Astrocyte of the cerebellum (primary cell): ENCODE data around the gene HNF4A.
"Not testable (repeated sequence)": the region's sequence is repeated elsewhere in the genome, so short reads cannot be mapped to it uniquely, and the experiment has no call there.

Experiments
- DNase-seq: peaks from one replicate; pipeline ENCODE4 v3.0.0-alpha.2; 2011; ENCODE audit warnings: low read depth
- H3K4me3 ChIP-seq: 2 replicates; pipeline ENCODE4 v1.5.1; 2011; ENCODE audit warnings: mild to moderate bottlenecking, low read depth, low read length, moderate library complexity
- in situ Hi-C: cut with HindIII; loops from 2 replicates; pipeline ENCODE4 v1.10.0; 2017; ENCODE audit warnings: low sequenced_read_pairs
- TF ChIP-seq, protein P1 (sequence below): IDR thresholded peaks from 2 replicates; pipeline ENCODE4 v1.5.1; 2012; ENCODE audit warnings: low read length, low read depth, moderate library complexity, mild to moderate bottlenecking; ENCODE audit errors: missing control alignments

Gene HNF4A

DNA sequence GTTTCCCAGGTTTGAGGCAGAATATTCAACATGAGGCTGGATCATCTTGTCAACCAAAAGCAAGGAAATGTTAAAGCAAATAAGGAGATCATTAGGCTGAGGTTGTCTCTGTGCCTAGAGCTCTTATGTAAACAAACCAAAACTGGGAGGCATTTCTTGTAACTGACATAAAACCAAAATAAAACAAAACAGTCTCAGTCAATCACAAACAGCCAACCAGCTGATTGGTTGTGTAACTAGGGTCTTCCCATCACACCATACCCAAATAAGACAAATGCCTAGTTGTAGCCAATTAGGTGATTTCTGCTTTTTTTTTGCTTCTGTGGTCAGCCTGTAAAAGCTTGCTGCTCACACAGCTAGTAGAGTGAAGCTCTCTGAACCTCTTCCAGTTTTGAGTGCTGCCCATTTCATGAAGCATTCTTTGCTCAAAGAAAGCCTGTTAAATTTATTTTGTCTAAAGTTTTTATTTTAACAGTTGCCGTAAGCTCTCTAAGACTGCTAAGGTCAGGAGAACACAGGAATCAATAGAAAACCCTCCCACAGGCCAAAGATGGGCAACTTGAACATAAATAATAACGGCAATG is 35.6 kb upstream of the HNF4A start:
- TF ChIP-seq, protein P1, sequence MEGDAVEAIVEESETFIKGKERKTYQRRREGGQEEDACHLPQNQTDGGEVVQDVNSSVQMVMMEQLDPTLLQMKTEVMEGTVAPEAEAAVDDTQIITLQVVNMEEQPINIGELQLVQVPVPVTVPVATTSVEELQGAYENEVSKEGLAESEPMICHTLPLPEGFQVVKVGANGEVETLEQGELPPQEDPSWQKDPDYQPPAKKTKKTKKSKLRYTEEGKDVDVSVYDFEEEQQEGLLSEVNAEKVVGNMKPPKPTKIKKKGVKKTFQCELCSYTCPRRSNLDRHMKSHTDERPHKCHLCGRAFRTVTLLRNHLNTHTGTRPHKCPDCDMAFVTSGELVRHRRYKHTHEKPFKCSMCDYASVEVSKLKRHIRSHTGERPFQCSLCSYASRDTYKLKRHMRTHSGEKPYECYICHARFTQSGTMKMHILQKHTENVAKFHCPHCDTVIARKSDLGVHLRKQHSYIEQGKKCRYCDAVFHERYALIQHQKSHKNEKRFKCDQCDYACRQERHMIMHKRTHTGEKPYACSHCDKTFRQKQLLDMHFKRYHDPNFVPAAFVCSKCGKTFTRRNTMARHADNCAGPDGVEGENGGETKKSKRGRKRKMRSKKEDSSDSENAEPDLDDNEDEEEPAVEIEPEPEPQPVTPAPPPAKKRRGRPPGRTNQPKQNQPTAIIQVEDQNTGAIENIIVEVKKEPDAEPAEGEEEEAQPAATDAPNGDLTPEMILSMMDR, result no peak
- in situ Hi-C loops, result loop anchor here (10.0 kb wide), 1 partner anchor 65 kb away; no protein-coding TSS in a partner anchor
- H3K4me3 ChIP-seq, result no peak overlapping the region
- DNase-seq, result no peak

DNA sequence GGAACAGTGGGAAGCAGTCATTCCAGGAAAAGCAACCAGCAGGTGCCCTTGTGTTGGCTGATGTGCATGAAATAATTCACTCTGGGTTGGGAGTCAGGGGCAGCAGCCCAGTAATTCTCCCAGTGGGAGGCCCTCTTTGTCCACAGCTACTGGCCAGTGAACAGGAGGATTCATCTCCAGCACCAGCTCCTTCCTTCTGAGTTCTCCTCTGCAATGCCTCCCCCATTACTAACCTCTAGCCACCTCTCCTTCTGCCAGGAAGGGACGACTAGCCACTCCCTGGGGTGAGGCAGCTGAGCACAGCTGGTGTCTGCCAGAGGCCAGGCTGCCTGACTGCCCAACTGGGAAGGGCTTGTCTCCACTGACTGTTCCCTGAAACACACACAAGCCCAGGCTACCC is 31.2 kb upstream of the HNF4A start:
- DNase-seq, result no peak
- TF ChIP-seq, protein P1, result no peak
- in situ Hi-C loops, result loop anchor here (10.0 kb wide), 1 partner anchor 60 kb away; no protein-coding TSS in a partner anchor
- no peak overlapping the region for H3K4me3 ChIP-seq

DNA sequence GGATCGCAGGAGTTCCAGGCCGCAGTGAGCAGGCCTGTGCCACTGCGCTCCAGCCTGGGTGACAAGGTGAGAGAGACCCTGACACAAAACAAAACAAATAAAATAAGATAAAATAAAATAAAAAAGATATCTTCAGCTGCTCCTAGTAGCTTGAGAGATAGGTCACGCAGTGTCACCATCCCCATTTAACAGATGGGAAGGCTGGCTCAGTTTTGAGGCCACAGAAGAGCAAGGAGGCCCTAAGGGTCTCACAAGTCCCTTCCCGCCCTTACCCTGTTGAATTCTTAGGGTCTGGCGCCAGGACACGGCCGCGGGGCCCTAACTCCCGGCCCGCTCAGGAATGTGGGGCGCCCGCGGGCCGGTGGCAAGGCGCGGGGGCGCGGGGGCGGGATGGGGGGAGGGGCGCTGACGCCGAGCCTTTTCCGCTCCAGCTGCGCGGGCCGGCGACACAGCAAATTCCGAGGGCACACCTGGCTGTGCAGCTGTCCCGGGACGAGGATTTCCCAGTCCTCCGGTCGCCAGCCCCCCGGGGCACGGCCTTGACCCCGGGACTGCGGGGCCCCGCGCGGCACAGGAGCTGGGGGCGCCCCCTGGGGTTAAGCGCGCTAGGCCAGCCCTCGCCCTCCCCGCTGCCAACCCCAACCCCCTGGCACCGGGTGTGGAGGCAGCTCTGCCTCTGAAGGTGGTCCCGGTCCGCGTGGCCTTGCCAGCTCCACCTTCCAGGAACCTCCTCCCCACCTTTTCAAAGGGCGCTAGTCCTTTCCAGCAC is 28.9 kb upstream of the HNF4A start:
- no peak for DNase-seq
- in situ Hi-C loops, result loop anchor here (10.0 kb wide), 1 partner anchor 58 kb away; no protein-coding TSS in a partner anchor
- TF ChIP-seq, protein P1, result no peak
- peak overlapping the region; percentile 18 for H3K4me3 ChIP-seq

DNA sequence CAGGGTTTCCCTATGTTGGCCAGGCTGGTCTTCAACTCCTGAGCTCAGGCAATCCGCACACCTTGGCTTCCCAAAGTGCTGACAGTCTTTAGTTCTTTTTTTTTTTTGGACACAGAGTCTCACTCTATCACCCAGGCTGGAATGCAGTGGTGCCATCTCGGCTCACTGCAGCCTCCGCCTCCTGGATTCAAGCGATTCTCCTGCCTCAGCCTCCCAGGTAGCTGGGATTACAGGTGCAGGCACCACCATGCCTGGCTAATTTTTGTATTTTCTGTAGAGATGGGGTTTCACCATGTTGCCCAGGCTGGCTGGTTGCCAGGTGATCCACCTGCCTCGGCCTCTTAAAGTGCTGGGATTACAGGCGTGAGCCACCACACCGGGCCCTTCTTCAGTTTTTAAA is 27.8 kb upstream of the HNF4A start:
- not testable (repeated sequence) for DNase-seq, H3K4me3 ChIP-seq
- in situ Hi-C loops, result loop anchor here (10.0 kb wide), 1 partner anchor 57 kb away; no protein-coding TSS in a partner anchor

DNA sequence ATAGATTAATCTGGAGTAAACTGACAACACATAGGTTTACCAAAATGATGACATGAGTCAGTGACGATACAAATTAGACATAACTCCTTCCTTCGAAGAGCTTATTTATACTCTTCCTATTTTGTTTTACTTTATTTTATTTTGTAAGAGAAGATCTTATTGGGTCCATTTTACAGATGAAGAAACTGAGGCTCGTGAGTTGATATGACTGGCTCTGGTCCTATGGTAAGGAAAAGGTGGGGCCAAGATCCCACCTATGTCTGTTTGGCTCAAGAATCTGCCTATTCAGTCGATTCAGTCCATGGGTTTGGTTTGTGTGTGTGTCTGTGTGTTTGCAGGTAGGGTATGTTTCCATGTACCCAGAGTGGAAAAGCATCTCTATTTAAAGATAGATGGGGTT is 27.1 kb upstream of the HNF4A start:
- DNase-seq, result no peak
- H3K4me3 ChIP-seq, result no peak overlapping the region
- TF ChIP-seq, protein P1, result no peak
- in situ Hi-C loops, result loop anchor here (10.0 kb wide), 1 partner anchor 56 kb away; no protein-coding TSS in a partner anchor

DNA sequence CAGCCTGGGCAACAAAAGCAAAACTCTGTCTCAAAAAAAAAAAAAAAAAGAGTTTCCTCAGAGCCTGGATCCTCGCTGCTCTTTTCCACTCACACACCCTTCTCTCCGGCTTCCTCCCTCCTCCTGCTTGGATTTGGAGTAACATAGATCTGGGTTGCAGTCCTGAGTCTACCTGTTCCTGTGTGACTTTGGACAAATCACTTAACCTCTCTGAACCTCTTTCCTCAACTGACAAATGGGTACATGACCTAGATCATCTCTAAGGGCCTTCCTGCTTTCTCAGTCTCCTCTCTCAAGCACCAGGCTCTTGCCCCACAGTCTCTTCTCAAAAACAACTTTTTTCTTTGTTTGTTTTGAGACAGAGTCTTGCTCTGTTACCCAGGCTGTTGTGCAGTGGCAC is 24.3 kb upstream of the HNF4A start:
- TF ChIP-seq, protein P1, result no peak
- no peak for DNase-seq
- in situ Hi-C loops, result no loop called here
- H3K4me3 ChIP-seq, result no peak overlapping the region

DNA sequence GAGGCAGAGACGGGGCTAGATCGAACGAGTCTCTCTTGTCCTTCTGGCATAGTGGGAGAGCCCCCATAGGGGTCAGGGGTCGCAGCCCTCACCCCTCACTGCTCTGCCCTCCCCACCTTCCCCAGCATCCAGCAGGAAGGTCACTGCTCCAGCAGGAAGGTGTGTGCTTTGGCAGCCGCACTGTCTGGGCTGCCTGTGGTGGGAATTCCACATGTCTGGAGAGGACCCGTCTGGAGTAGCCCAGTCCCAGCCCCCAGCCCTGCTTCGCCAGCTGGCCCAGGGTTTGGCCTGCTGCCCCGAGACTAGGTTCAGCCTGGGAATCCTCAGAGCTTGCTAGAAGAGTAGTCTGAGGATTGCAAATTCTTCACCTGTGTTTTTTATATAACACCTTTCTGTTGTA is 21.2 kb upstream of the HNF4A start:
- in situ Hi-C loops, result no loop called here
- no peak overlapping the region for H3K4me3 ChIP-seq
- DNase-seq, result no peak
- TF ChIP-seq, protein P1, result no peak
